Stimulated activated CD4-positive, alpha-beta T cell treated with anti-CD3 and anti-CD28 coated beads, Interleukin-4, amount 100 ng/mL, for 24 hours (primary cell): ENCODE measurements around the gene RASA1.

Source experiments
- DNase-seq: peaks from one replicate; pipeline ENCODE4 v3.0.0-alpha.2; 2020

Gene RASA1

DNA sequence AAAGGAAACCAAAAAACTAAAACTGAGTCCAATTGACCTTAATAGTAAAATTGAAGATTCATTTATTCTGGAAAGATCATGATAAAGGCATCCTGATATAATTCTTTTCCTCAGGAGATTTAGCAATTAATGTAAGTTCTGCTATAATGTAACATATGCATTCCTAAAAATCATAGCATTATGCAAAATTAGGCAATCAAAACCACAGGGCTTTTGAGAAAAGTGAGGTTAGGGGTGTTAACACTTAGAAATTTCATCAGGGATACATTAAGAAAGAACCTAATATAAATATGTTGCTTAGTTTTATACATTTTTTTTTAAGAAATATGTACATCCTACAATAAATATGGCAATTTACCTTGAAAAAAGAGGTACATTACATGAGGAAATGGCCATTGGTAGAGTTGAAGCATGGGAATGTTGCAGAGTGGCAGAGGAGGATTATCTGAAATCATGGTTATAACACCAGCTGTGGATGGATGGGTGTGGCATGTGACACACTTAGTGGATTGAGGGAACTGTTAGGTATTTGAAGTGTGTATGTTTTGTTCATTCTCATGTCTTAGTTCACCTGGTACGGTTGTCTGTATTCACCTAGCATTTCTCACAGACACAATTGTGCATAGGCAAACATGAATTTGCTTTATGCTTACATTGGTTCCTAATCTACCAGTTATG is 94.0 kb downstream of the RASA1 start:
- no peak for DNase-seq

GRCh38 chr5:87367243-87367642 is 99.6 kb downstream of the RASA1 start:
- DNase-seq = no peak

DNA sequence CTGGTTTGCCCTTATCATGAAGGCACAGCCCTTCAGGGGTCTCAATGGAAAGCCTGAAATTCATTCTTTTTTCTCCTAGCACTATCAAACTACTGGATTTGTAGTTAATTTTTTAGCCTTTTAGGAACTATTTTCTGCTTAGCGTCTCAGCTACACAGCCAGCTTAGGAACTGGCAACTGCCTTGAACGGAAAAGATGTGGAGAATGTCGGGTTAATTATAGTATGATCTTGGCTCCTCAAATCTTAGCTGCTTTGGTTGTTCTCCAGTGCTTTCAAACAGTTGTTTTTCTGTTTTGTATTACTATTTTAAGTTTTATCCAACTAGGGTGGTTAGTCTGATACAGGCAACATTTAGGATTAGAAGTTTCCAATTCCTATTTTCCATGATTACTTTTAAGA is 100.9 kb downstream of the RASA1 start:
- DNase-seq = no peak

DNA sequence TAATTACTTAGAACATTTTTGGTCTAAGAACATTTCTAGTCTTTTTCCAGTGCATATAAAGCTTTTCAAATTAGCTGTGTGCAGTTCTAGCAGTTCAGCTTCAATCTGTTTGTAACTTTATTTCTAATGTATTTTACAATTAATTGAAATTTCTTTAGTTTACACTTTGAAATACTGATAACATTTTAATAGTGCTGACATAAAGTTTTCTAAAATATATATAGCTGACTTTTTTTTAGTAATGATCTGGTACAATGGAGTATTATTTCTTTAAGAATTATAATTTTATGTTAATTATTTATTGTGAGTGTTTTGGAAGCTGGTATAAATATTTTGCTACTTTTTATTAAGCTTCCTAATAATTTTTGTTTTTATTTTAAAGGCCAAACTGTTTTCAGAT is 101.7 kb downstream of the RASA1 start:
- DNase-seq = no peak

DNA sequence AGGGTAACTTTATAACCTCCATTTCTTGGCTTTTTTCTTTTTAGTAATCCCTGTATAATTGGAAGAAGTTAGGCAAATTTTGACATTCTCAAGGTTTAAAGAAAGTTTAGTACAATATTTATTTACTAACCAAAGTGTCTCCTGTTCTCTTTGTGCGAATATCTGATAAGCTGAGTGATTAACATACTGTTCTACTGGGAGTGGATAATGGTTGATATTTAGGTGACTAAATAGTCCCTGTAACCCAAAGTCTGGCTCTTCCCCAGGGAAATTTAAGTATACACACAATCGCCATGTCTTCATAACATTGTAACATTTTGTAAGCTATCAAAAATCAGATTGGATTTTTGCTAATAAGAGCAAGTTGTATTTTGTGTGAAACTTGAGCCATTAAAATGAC is 105.0 kb downstream of the RASA1 start:
- DNase-seq = no peak

DNA sequence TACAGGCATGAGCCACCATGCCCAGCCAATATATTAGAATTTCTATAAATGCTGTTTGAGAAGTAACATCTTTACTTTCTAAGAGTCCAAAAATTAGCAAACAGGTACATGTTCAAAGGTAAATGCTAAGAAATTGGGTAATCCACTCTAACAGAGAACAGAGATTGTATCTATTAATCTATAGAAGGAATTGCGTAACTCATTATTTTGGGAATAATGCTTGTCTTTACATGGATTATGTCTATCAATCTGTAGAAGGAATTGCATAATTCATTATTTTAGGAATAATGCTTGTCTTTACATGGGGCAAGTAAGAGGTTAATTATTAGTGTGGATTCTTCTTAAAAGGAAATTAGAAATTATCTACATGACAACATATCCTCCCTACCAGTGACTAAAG is 114.5 kb downstream of the RASA1 start:
- no peak for DNase-seq

DNA sequence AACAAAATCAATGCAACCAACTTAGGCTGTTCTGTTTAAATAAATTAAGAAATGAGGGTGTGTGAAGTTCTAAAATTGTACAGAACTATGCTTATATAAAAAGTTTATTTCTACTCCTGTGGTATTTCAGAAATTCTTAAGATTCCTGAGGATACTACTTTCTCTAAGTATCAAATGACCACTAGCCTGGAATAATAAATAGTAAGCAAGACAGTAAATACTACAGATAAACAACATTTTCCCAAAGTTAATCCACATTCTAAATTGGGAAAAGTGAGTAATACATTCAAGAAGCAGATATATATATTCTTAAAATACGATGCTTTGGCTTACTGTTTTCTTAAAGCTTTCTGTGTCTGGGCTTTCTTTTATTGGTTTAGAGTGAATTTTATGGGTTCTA is 115.5 kb downstream of the RASA1 start:
- no peak for DNase-seq

DNA sequence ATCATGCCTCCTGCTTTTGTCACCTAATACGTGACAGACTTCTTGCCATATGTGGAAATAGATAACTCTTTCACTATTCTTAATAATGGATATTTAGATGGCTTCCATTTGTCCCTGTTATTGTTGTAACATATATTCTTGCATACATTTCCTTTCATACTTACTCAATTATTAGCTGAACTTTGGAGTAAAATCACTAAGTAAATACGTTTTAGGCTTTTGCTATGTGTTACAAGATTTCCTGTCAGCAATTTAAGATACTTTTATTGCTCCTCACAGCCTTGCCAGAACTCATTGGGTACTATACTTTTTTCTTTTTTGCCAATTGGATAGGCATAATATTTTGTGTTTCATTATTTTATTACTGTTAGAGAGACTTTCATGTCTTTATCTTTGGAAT is 118.1 kb downstream of the RASA1 start:
- DNase-seq = no peak

DNA sequence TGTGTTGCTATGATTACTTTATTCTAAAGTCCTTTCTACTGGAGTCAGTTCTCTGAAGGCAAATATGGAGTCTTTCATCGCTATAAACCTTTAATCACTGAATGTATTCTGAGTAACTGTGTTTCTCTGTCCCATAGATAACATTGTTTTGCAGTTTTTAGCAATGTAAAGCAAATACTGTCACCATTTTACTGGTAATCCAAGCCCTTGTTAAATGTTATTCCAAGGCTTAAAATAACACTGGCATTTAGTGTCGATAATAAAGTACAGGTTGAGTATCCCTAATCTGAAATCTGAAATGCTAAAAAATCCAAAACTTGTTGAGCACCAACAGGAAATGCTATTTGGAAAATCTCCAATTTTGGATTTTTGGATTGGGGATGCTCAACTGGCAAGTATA is 120.4 kb downstream of the RASA1 start:
- DNase-seq = no peak

GRCh38 chr5:87389296-87390034 is 121.8 kb downstream of the RASA1 start:
- no peak for DNase-seq

DNA sequence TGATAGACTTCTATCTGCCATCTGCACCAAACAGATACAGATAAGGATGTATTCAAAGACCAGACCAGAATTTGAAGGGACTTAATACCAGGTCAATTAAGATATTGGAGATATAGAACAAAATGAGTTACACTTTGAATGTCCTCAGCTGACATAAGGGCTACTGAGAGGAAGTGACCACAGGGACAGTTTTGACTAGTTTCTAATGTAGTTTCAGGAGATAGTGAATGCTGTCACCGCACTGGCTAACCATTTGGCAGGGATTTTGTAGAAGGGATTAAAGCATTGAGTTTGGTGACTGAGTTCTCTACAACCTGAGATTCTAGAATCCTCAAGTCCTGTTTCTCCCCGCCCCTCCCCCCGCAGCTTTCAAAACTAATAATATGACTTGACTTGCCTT is 122.4 kb downstream of the RASA1 start:
- DNase-seq = no peak

GRCh38 chr5:87390576-87391199 is 123.0 kb downstream of the RASA1 start:
- no peak for DNase-seq

- DNase-seq = no peak
Measured at GRCh38 chr5:87392170-87392569, 124.5 kb downstream of the RASA1 start.

DNA sequence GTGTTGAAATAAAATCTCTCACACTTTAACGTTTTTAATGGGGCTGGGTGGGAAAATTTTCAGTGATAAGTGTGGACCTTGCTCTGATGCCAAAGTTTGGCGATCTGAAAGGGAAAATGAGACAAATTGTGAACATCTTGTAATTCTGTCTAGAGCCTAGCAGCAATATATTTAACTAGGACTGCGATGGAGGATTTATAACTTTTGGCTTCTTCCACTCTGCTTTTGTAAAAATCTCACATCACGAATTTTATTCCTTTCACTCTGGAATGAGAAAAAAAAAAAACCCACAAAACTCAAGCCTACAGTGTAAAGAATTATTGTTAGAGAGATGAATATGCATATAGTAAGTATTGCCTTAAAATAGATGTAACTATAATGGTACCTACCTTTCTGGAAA is 125.1 kb downstream of the RASA1 start:
- DNase-seq = no peak

GRCh38 chr5:87393331-87393730 is 125.6 kb downstream of the RASA1 start:
- no peak for DNase-seq

GRCh38 chr5:87394411-87395165 is 126.9 kb downstream of the RASA1 start:
- DNase-seq = no peak

DNA sequence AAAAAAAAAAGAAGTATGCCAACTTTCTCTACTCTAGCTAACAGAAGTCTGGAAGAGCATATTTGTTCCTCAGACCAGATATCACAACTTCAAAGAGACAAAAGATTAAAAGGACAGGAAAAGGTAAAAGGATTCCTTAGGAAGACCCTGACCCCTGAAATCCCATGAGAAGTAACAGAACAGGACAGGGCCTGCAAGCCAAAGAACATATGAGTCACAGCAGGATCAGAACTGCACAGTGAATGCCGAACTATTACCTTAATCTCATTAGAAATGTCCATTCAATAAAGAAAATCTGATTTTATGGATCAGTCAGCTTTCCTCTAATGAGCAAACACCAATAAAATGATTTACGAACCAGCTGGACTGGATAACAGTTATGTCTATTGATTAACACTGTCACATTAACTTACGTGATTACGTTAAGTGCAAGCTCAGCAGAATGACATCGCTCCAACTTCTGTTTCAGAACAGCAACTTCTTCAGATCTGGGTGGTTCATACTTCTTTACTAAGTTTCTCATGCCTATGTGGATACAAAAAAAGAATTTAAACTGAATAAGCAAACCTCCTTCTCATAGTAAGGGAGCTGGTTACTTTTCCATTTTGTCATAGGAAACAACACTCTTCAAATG is 131.4 kb downstream of the RASA1 start:
- no peak for DNase-seq

GRCh38 chr5:87399720-87400119 is 132.0 kb downstream of the RASA1 start:
- no peak for DNase-seq

GRCh38 chr5:87400305-87400899 is 132.7 kb downstream of the RASA1 start:
- DNase-seq = no peak

DNA sequence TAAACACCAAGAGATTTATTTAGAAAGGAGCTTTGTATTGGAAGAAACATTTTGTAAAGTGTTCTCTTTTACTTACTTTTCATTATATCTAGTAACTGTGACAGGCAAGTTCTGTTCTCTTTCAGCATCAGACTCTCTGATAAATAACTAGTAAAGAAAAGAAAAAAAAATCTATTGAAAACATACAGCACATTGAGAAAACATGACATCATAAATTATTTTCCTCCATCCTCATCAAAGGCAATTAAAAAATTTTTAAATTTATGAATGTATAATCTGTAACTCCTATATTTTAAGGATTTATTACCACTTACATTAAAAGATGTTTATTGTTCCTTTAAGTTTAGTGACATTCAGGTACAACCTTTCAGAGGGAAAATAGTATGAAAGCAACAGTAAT is 133.9 kb downstream of the RASA1 start:
- no peak for DNase-seq

- no peak for DNase-seq
Measured at GRCh38 chr5:87403409-87403808, 135.7 kb downstream of the RASA1 start.

DNA sequence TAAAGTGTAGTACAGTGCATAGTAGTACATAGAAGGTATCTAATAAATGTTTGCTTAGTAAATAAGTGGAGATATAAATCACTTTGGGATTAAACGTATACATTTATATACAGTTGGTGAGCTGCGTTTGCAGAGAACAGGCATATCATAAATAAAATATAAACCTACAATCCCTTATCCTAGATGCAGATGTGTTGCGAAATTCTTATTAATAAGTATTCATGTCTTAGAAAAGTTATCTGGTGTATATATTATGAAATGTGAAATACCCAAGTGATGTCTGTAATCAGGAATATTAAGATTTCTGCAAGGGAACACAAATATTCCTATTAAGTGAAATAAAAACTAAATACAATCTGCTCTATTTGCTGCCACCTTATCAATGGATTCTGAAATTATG is 136.2 kb downstream of the RASA1 start:
- DNase-seq = no peak

- DNase-seq = no peak
Measured at GRCh38 chr5:87404359-87404758, 136.7 kb downstream of the RASA1 start.
